Urinary bladder (tissue), 4 donors: ENCODE data around the gene RAB3A. TPM values are rescaled to one million over a fixed set of nuclear protein-coding genes. Genes with fewer than 3 reads are reported as not detected.
A peak's percentile ranks its signal among the peaks of the same experiment; 100 is the strongest.
"Not testable (repeated sequence)": the region's sequence is repeated elsewhere in the genome, so short reads cannot be mapped to it uniquely, and the experiment has no call there.

Experiments
- DNase-seq: peaks from one replicate; pipeline ENCODE4 v3.0.0-alpha.2; 2015; ENCODE audit errors: extremely low spot score
- H3K27ac ChIP-seq: one replicate; pipeline ENCODE4 v1.5.1; 2013; ENCODE audit warnings: low read depth, mild to moderate bottlenecking, moderate library complexity
- H3K36me3 ChIP-seq: one replicate; pipeline ENCODE4 v1.6.1; 2013; ENCODE audit warnings: mild to moderate bottlenecking, moderate library complexity; ENCODE audit not compliant: insufficient read depth
- H3K4me1 ChIP-seq: one replicate; pipeline ENCODE4 v1.6.1; 2013; ENCODE audit warnings: mild to moderate bottlenecking, moderate library complexity; ENCODE audit not compliant: insufficient read depth
- H3K4me3 ChIP-seq: one replicate; pipeline ENCODE4 v1.5.1; 2013; ENCODE audit warnings: low read depth, low read length
- WGBS: extraction: QIAGEN DNeasy Blood & Tissue Kit; methylation state at CpG from one replicate; pipeline ENCODE4 v1.1.7; 2013; 5-methylcytosine and 5-hydroxymethylcytosine counted together
- polyA plus RNA-seq: library from polyadenylated mRNA; stranded (reverse); fragments of 200-250 nt; gene quantifications from one replicate; pipeline ENCODE4 v1.2.3, GENCODE V29; 2013
- total RNA-seq: library from RNA; depleted of rRNA; stranded (reverse); fragments of >200 nt; gene quantifications from one replicate; pipeline ENCODE4 v1.2.3, GENCODE V29; 2014
- donor health status: healthy with polysubstance abuse.
- donor health status: healthy.

RAB3A gene
- total and polyA plus RNA-seq, 2 donors: 4.7 to 5.5 TPM

DNA sequence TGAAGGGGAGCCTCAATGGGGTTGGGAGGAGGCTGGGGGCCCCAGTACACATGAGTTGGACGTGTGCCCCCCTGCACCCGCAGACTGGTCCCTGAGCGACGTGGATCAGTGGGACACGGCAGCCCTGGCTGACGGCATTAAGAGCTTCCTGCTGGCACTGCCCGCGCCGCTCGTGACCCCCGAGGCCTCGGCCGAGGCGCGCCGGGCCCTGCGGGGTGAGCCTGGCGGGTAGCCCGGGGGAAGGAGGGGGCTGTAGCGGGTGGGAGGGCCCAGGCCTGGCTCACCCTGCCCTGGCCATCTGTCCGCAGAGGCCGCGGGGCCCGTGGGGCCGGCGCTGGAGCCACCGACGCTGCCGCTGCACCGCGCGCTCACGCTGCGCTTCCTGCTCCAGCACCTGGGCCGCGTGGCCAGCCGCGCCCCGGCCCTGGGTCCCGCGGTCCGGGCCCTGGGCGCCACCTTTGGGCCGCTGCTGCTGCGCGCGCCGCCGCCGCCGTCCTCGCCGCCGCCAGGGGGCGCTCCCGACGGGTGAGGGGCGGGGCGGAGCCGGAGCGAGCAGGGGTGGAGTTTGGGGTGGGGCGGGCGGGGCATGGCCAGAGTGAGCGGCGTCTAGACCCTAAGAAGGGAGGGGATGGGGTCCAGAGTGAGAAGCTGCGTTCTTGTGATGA, 42.7 kb downstream of the RAB3A start:
- DNase-seq: no peak
- WGBS: 3% methylated on average over 66 of the region's 66 CpGs
- Histone ChIP-seq H3K27ac (no peak overlapping the region), H3K4me1 (no peaks in the 10 kb centered on the region), H3K4me3 (peak overlapping the region; percentile 23), H3K36me3 (peaks cover 5% of the 10 kb centered on the region)

- H3K36me3 ChIP-seq: peaks cover 8% of the 10 kb centered on the region
- H3K27ac ChIP-seq: no peak overlapping the region
- 67% methylated on average over 13 of the region's 13 CpGs for WGBS
- DNase-seq: no peak
- no peak overlapping the region for H3K4me3 ChIP-seq
- peaks cover 2% of the 10 kb centered on the region for H3K4me1 ChIP-seq
Measured at GRCh38 chr19:18160493-18160970, 43.3 kb downstream of the RAB3A start.

GRCh38 chr19:18159810-18160209, 44.0 kb downstream of the RAB3A start:
- Histone ChIP-seq H3K4me1 (peaks cover 2% of the 10 kb centered on the region), H3K27ac (no peak overlapping the region)
- WGBS: 94% methylated on average over 10 of the region's 10 CpGs

GRCh38 chr19:18159059-18159616, 44.7 kb downstream of the RAB3A start:
- 91% methylated on average over 6 of the region's 6 CpGs for WGBS
- not testable (repeated sequence) for H3K27ac ChIP-seq, H3K4me3 ChIP-seq, H3K36me3 ChIP-seq, H3K4me1 ChIP-seq, DNase-seq

More at GRCh38 chr19:18159810-18160209, 44.0 kb downstream of the RAB3A start:
- H3K36me3 ChIP-seq: peaks cover 8% of the 10 kb centered on the region
- H3K4me3 ChIP-seq: no peak overlapping the region
- no peak for DNase-seq

- peaks cover 2% of the 10 kb centered on the region for H3K4me1 ChIP-seq
- H3K27ac ChIP-seq: no peak overlapping the region
Measured at GRCh38 chr19:18158467-18158866, 45.4 kb downstream of the RAB3A start.

DNA sequence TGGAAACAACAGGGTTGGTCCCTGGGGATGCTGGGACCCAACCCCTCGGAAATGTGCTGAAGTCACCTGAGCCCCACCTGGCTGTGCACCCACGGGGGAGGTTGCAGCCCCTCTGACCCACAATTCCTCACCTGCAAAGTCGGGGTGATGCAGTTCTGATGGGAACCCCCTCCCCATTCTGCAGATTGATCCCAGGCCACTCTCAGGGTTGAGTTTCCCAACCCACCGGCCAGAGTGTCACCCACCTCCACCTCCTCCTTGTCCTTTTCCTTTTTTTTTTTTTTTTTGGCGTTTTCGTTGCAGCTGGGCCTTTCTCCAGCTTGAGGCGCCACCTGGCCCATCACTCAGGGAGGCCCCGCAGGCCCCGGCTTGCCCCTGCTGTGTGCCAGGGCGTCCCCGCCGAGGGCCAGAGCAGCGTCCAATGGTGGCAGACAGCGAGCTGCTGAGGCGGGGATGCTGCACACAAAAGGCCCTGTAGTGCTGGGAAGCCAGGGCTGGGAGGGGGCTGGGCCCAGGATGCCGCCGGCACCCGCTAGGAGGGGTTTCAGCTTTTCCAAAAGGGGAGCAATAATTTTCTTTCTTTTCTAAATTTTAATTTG, 46.3 kb downstream of the RAB3A start:
- peak; percentile 29 for DNase-seq
- WGBS: 37% methylated on average over 18 of the region's 18 CpGs
- Histone ChIP-seq H3K4me3 (no peak overlapping the region), H3K4me1 (peaks cover 2% of the 10 kb centered on the region), H3K27ac (peak overlapping the region; percentile 28), H3K36me3 (peaks cover 3% of the 10 kb centered on the region)

More at GRCh38 chr19:18158467-18158866, 45.4 kb downstream of the RAB3A start:
- DNase-seq: no peak
- H3K36me3 ChIP-seq: peaks cover 8% of the 10 kb centered on the region
- no peak overlapping the region for H3K4me3 ChIP-seq
- WGBS: 89% methylated on average over 4 of the region's 4 CpGs

DNA sequence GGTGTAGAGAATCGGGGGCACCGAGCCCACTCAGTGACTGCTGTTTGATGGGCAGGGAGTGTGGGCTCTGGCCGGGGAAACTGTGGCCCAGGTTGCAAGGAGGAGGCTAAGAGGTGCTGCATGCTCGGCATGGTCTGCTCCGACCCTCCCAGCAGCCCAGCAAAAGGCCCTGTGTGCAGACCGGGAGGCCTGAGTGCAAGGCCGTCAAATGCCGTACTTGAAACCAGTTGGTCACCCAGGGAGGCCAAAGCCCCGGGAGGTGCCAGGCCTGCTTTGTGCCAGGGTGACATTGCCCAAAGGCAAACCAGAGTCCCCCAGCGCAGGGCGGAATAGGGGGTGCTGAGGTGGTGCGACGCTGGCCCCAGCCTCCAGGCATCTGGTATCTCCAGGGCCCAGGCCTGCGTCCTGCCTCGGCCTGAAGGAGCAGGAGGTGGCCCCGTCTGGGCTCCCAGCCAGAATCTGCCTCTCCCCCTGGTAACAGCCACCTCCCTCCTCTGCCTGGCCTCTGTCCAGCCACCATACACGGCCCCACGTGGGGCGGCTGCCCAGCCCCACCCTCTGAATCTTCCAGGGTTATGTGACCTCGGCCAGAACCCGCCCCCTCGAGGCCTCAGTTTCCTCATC, 46.9 kb downstream of the RAB3A start:
- Histone ChIP-seq H3K4me1 (peaks cover 2% of the 10 kb centered on the region), H3K4me3 (no peak overlapping the region), H3K36me3 (peaks cover 3% of the 10 kb centered on the region), H3K27ac (peak overlapping the region; percentile 28)
- peak; percentile 78 for DNase-seq
- WGBS: 23% methylated on average over 22 of the region's 22 CpGs

DNA sequence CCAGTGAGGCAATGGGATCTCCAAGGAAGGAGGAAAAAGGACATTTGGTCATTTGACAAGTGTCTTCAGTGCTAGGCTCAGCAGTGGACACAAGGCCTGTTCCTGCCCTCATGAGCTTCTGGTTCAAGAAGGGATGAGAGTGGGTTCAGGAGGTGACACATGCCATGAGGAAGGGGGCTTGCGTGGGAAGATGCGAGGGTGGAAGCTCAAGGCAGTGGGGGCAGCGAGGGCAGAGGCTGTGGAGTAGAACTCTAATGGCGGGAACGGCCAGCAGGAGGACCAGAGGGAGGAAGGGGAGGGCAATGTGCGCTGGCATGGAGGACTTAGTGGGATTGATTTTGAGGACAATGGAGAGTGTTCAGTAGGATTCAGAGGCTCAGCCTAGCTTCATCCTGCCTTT, 47.6 kb downstream of the RAB3A start:
- H3K27ac ChIP-seq: no peak overlapping the region
- H3K36me3 ChIP-seq: peaks cover 3% of the 10 kb centered on the region
- 95% methylated on average over 5 of the region's 6 CpGs for WGBS
- DNase-seq: no peak
- peaks cover 2% of the 10 kb centered on the region for H3K4me1 ChIP-seq
- H3K4me3 ChIP-seq: no peak overlapping the region

DNA sequence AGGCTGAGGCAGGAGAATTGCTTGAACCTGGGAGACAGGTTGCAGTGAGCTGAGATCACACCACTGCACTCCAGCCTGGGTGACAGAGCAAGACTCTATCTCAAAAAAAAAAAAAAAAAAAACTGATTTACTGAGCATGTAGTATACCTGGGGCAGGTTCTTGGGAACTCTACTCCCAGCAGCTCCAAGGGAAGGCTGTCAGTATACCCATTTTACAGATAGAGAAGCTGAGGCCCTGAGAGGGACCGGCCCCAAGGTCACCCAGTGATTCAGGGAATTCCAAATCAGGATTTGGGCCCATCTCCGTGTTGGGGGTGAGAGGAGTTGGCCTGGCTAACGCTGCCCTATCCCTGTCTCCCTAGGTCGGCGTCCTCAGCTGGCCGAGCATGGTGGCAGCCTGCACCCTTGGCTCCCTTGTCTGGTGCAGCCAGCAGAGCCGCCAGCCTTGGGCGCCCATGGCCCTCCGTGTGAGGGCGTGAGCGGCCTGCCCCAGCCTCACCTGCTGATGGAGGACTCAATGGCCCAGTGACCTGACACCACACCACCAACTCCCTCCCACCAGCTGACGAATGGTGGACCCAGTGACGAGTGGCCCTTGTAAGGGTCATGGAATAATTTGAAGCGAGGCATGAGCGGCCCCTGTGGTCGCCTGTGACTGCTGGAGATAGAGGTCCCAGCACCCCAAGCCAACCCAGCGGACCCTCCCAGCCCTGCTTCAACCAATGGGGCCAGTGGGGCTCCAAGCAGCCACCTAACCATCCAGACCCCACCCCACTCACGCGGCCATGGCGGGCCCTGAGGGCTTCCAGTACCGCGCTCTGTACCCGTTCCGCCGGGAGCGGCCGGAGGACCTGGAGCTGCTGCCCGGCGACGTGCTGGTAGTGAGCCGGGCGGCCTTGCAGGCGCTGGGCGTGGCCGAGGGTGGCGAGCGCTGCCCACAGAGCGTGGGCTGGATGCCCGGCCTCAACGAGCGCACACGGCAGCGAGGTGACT, 48.5 kb downstream of the RAB3A start:
- Histone ChIP-seq H3K27ac (peak overlapping the region; percentile 3), H3K4me1 (peaks cover 2% of the 10 kb centered on the region), H3K4me3 (no peak overlapping the region), H3K36me3 (peaks cover 3% of the 10 kb centered on the region)
- no peak for DNase-seq
- 93% methylated on average over 43 of the region's 43 CpGs for WGBS

GRCh38 chr19:18153556-18154134, 50.2 kb downstream of the RAB3A start:
- Histone ChIP-seq H3K27ac (peak overlapping the region; percentile 87), H3K4me1 (peaks cover 2% of the 10 kb centered on the region), H3K36me3 (peaks cover 3% of the 10 kb centered on the region), H3K4me3 (peak overlapping the region; percentile 68)
- DNase-seq: no peak
- 1% methylated on average over 38 of the region's 38 CpGs for WGBS

GRCh38 chr19:18152817-18153555, 50.9 kb downstream of the RAB3A start, which contains the start of gene PIK3R2:
PIK3R2 (plus strand) TSS chr19:18153163; CDS start chr19:18155880, 2,717 bp downstream.
- DNase-seq: peak; percentile 99
- Histone ChIP-seq H3K4me1 (peaks cover 2% of the 10 kb centered on the region), H3K27ac (peak within 1 kb of the TSS; percentile 87), H3K36me3 (peaks cover 3% of the 10 kb centered on the region), H3K4me3 (peak within 1 kb of the TSS; percentile 68)
- WGBS: under 1% methylated on average over 86 of the region's 86 CpGs

GRCh38 chr19:18152442-18152816, 51.4 kb downstream of the RAB3A start:
- H3K4me3 ChIP-seq: peak overlapping the region; percentile 16
- peak overlapping the region; percentile 87 for H3K27ac ChIP-seq
- under 1% methylated on average over 22 of the region's 22 CpGs for whole genome bisulfite sequencing
- peaks cover 2% of the 10 kb centered on the region for H3K4me1 ChIP-seq
- H3K36me3 ChIP-seq: peaks cover 3% of the 10 kb centered on the region
- peak; percentile 95 for DNase-seq
